GM18517 (cell line): ENCODE results near the gene BTBD1.

Experiments
- ATAC-seq: cut with Tn5 transposase; IDR thresholded peaks from one replicate; pipeline ENCODE4 v1.9.1; 2021; ENCODE audit warnings: mild to moderate bottlenecking, moderate library complexity; ENCODE audit not compliant: unreplicated experiment

Gene BTBD1

GRCh38 chr15:82999426-82999825, 67.6 kb downstream of the BTBD1 start:
- no peak for ATAC-seq

GRCh38 chr15:82995938-82996337, 71.1 kb downstream of the BTBD1 start:
- no peak for ATAC-seq

DNA sequence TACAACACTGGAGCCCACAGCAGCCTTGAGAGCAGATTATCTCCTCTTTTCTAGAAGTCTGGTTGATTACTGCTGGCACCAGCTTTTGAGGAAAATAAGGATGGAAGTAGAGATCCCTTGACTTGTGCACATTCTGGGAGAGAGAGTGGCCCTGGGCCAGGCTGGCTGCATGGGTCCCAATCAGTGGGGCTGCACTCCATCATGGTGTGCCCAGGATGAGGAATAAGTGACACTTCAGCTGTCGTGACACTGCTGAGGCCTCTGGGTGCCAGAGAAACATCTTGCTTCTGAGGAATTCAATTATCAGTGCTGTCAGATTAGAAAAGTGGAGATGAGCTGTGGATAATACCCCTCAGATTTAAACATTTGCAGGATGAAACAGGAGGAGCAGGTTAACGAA, 72.0 kb downstream of the BTBD1 start:
- no peak for ATAC-seq

DNA sequence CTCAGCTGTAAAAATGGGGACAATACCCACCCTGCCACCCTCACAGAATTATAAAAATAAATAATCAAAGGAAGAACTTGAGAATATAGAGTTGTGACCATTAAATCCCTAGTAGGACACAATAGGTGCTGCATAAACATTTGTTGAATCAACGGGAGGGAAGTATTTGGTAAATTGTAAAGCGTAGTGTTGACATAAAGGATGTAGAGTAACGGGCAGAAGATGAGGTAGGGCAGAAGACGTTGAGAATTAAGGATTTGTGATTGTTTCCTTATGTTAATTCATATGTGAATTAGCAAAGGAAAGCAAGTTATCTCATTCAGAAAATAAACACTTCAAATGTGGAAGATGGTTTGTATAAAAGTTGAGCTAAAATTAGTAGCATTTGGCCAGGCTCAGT, 73.9 kb downstream of the BTBD1 start:
- no peak for ATAC-seq

DNA sequence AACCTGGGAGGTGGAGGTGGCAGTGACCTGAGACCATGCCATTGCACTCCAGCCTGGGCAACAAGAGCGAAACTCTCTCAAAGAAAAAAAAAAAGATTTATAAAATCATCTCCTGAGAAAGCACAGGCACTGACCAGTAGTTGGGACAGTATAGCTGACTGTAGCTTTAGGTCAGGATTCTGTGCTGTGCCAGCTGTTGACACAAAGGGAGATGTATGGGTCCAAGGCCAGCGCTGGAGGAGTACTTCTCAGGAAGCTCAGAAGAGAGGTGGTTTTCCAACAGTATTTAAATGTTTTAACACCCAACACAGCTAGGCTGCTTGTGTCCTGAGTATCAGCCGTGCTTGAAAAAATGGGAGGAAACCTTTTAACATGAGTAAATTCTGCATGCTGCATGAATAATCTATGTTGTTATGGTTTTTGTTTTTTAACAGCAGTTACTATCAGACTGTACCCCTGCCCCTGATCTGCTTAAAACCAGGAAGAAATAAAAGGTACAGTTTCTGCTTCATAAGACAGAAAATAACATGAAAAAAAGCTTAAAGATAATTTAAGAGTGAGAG, 74.5 kb downstream of the BTBD1 start:
- no peak for ATAC-seq

- peak; percentile 14 for ATAC-seq
Observed at GRCh38 chr15:82986442-82986780, 80.6 kb downstream of the BTBD1 start.

- peak; percentile 95 for ATAC-seq
Observed at GRCh38 chr15:82985688-82986441, 81.2 kb downstream of the BTBD1 start, which contains the start of gene RAMAC. RAMAC (plus strand) TSS chr15:82986210; CDS start chr15:82989019, 2,809 bp downstream.

DNA sequence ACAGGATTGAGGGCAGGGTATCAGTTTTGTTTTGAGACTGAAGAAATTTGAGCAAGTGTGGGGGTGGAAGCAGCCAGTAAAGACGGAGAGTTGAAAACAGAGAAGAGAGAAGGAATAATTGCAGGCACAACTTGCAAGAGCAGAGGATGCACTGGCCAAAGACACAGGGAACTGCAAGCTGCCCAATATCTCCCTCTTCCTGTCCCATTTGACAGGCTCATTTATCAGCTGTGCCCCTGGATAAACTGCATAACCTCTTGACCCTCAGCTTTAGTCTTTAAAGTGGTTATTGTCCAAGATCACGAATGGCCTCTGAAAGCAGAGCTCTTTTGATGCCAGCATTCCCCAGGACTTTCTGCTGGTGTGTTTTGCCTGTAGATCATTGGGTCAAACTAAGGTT, 86.1 kb downstream of the BTBD1 start:
- ATAC-seq = no peak

- no peak for ATAC-seq
Observed at GRCh38 chr15:82979726-82980125, 87.3 kb downstream of the BTBD1 start.

- no peak for ATAC-seq
Observed at GRCh38 chr15:82978438-82978837, 88.6 kb downstream of the BTBD1 start.

GRCh38 chr15:82977076-82977475, 90.0 kb downstream of the BTBD1 start:
- ATAC-seq = no peak

GRCh38 chr15:82972990-82973389, 94.1 kb downstream of the BTBD1 start:
- ATAC-seq = no peak

DNA sequence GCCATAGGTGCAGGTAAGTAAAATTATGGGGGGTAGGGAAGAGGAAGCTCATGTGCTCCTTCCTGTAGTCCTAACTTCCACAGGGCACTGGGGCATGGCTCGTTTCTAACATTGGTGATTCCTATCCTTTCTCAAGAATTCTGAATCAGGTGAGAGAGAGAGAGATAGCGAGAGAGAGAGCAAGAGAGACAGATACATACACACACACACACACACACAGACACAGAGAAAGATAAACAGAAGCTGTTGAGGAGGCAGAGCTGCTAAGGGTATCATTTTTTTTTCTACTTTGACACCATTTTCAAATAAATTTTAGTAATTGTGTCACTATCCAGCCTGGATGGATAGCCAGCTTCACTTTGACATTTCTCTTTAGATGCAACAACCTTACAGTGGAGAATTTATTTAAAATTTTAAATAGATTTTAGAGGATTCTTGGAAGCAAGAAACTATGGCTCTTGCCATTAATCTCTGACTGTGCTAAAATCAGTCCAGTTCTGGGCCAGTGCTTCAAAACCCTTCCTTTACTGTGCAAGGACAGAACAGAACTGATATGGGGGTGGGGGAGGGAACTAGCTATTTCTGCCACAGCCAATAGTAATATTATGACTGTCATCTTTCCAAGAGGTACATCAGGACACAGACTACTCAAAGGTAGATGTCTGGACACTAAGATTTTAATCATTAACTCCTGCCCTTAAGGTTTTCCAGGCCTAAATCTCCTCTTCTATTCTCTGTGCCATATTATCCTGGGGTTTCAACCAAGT, 95.7 kb downstream of the BTBD1 start:
- ATAC-seq = no peak

DNA sequence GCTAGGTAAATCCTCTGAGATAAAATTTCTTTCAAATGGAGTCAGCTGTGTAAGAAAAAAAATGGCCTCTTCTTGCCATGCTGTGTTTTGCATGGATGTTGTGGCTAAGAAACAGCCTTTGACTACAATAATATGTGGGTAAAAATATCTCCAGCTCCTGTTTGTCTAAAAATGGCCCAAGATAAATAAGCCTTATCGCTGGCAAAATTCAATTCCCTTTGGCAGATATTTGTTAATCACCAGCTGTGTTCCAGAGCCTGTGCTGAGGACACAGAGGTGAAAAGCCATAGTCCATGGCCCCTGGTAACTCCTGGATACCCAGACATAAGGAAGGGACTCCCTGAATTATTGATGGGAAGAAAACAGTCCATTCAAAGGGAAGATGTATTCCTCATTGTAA, 96.4 kb downstream of the BTBD1 start:
- ATAC-seq = no peak

- ATAC-seq = no peak
Observed at GRCh38 chr15:82970078-82970686, 96.9 kb downstream of the BTBD1 start.

DNA sequence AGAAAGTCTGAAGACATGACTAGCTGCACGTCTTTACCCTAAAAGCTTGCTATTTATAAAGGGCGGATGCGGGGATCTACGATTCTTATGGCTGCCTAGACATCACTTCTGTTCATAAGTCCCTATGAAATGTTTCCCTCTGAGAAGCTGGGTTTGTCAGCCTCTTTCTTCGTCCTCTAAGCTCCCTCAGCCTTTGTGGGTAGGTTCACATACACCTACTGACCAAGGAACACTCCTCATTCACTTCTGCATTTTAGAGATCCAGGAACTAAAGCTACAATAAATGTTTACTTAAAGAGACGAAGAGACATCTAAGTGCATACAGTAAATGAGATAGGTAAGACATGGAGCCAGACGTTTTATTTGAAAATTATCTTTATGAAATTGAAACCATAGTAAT, 97.7 kb downstream of the BTBD1 start:
- no peak for ATAC-seq

DNA sequence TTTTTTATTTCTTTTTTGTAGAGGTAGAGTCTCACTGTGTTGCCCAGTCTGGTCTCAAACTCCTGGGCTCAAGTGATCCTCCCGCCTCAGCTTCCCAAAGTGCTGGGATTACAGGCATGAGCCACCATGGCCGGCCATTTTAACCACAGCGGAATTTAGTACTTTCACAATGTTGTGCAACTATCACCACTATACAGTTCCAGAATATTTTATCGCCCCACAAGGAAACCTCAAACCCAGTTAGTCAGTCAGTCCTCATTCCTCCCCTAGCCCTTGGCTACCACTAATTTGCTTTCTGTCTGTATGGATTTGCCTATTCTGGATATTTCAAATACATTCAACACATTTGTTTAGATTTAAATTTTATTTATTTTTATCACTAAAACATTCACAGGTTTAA, 99.0 kb downstream of the BTBD1 start:
- no peak for ATAC-seq

DNA sequence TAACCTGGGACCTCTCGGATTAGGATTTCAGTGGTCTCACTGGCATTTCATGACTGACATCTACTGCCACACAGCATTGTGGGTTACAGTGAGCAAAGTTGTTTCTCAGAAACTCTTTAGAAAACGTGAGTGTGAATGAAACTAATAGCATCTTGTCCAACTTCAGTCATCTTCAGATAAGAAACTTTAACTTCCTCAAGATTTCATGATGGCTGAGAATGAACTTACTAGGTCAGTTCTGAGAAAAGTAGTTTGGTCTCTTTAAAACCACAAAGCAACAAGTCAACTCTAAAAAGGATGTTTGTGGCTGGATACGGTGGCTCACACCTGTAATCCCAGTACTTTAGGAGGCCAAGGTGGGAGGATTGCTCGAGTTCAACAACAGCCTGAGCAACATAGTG, 100.4 kb downstream of the BTBD1 start:
- ATAC-seq = peak; percentile 81
